ENCODE data around the gene EIF2AK3.

- TF ChIP-seq CTCF (IDR thresholded peaks at IDR 0.05; ENCODE audit: insufficient read depth, low read depth, low read length), result no peak
- no peak for TF ChIP-seq EZH2 (IDR thresholded peaks at IDR 0.05; ENCODE audit: insufficient read depth, low read length)
These were observed 19.1 kb downstream of the EIF2AK3 start for GRCh38 chr2:88608184-88608583.

All from astrocyte (in vitro differentiated cells and primary cell).